H7 (cell line): ENCODE measurements around the gene MAP1A. TPM values are rescaled to one million over a fixed set of nuclear protein-coding genes. Genes with fewer than 3 reads are reported as not detected.

ENCODE experiments used
- total RNA-seq: library from RNA; depleted of rRNA; stranded (reverse); fragments of >200 nt; shearing (Covaris generic); gene quantifications from 2 replicates; pipeline ENCODE4 v1.2.3, GENCODE V29; 2014; rRNA removed

Gene MAP1A
- total RNA-seq, 1 experiment from 2014 or later = 1.8 TPM

Other genes with a start within 250 kb of the MAP1A start
- not detected in 2 replicates for gene TGM7, start 215.4 kb upstream of the MAP1A start, total RNA-seq
- 5.8 and 10.3 TPM in 2 replicates for gene LCMT2, start 187.0 kb upstream of the MAP1A start, total RNA-seq
- gene ZSCAN29, start 146.6 kb upstream of the MAP1A start, total RNA-seq = 34.5 and 38.0 TPM in 2 replicates
- 15.5 and 19.1 TPM in 2 replicates for gene TUBGCP4, start 146.5 kb upstream of the MAP1A start, total RNA-seq
- 36.6 and 43.5 TPM in 2 replicates for gene TP53BP1, start 24.5 kb upstream of the MAP1A start, total RNA-seq
- gene PPIP5K1, start 72.6 kb downstream of the MAP1A start, total RNA-seq = 10.5 and 11.7 TPM in 2 replicates
- gene CKMT1B, start 76.4 kb downstream of the MAP1A start, total RNA-seq = 18.4 and 24.2 TPM in 2 replicates
- 0.03 and 0.55 TPM in 2 replicates for gene STRC, start 101.2 kb downstream of the MAP1A start, total RNA-seq
- gene CATSPER2, start 131.2 kb downstream of the MAP1A start, total RNA-seq = 0.41 and 0.94 TPM in 2 replicates
- gene CKMT1A, start 176.3 kb downstream of the MAP1A start, total RNA-seq = 14.9 and 26.1 TPM in 2 replicates
- 197 and 224 TPM in 2 replicates for gene PDIA3, start 228.8 kb downstream of the MAP1A start, total RNA-seq